Measurements from ENCODE around the gene NIT1. TPM values are rescaled to one million over a fixed set of nuclear protein-coding genes. Genes with fewer than 3 reads are reported as not detected.

NIT1 gene
- total RNA-seq, 1 experiment from 2014 or later, result 47.2 TPM

DNA sequence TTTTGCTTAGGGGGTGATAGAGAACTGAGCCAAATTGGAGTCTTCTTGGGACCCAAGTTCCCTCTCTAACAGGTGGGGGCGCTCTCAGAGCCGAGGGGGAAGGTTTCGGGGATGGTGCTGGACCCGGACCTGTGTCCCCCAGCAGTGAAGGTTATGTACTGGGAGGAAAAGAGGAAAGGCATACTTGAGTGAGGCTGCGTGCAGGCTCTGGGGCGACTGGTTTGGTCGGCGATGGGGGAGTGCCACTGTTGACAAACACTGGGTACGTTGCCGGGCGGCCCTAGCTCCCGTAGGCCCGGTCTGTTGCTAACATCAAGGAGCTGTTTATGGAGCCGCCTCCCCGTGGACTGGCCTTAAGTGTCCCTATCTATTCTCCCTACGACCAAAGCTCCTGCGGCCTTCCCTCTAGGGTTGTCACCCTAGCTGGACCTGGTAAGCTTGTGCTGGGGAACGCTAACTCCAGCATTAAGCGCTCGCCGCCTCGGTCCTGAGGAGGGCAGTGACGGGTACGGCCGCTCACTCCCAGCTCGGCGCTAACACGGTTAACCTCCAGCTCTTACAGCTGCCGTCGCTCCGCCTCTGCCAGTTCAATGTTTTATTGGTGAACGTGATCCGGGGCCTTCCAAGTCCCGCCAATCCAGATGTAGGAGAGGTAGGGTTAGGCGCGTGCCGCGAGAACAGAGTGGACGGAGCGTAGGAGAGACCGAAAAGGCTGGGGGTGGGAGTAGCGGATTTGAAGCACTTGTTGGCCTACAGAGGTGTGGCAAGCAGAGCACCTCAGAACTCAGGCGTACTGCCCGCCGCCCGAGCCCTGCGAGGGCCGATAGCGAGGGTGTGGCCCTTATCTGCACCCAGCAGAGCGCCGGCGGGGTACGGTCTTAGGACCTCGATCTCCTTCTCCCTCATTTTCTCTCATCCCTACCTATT is 48.1 kb downstream of the NIT1 start, which contains the start of gene PPOX (continued):
- TF ChIP-seq, protein P1, sequence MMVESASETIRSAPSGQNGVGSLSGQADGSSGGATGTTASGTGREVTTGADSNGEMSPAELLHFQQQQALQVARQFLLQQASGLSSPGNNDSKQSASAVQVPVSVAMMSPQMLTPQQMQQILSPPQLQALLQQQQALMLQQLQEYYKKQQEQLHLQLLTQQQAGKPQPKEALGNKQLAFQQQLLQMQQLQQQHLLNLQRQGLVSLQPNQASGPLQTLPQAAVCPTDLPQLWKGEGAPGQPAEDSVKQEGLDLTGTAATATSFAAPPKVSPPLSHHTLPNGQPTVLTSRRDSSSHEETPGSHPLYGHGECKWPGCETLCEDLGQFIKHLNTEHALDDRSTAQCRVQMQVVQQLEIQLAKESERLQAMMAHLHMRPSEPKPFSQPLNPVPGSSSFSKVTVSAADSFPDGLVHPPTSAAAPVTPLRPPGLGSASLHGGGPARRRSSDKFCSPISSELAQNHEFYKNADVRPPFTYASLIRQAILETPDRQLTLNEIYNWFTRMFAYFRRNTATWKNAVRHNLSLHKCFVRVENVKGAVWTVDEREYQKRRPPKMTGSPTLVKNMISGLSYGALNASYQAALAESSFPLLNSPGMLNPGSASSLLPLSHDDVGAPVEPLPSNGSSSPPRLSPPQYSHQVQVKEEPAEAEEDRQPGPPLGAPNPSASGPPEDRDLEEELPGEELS (CRISPR knock-in tag; IDR thresholded peaks at IDR 0.05), result no peak; the same call in none of the 2 replicates
- TF ChIP-seq, protein P2, sequence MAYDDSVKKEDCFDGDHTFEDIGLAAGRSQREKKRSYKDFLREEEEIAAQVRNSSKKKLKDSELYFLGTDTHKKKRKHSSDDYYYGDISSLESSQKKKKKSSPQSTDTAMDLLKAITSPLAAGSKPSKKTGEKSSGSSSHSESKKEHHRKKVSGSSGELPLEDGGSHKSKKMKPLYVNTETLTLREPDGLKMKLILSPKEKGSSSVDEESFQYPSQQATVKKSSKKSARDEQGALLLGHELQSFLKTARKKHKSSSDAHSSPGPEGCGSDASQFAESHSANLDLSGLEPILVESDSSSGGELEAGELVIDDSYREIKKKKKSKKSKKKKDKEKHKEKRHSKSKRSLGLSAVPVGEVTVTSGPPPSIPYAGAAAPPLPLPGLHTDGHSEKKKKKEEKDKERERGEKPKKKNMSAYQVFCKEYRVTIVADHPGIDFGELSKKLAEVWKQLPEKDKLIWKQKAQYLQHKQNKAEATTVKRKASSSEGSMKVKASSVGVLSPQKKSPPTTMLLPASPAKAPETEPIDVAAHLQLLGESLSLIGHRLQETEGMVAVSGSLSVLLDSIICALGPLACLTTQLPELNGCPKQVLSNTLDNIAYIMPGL (CRISPR knock-in tag; IDR thresholded peaks at IDR 0.05), result no peak; the same call in 1 of the 2 replicates
- no peak for TF ChIP-seq MXD4 (CRISPR knock-in tag; IDR thresholded peaks at IDR 0.05; ENCODE audit: borderline replicate concordance)
- TF ChIP-seq HMGA2 (CRISPR knock-in tag; IDR thresholded peaks at IDR 0.05), result no peak
- TF ChIP-seq, protein P3, sequence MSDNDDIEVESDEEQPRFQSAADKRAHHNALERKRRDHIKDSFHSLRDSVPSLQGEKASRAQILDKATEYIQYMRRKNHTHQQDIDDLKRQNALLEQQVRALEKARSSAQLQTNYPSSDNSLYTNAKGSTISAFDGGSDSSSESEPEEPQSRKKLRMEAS (CRISPR knock-in tag; IDR thresholded peaks at IDR 0.05), result peak; percentile 78
- no peak for TF ChIP-seq JUN (CRISPR knock-in tag; IDR thresholded peaks at IDR 0.05)
- no peak for TF ChIP-seq ZNF317 (CRISPR knock-in tag; IDR thresholded peaks at IDR 0.05; ENCODE audit: borderline replicate concordance, low read depth)
- TF ChIP-seq, protein P4, sequence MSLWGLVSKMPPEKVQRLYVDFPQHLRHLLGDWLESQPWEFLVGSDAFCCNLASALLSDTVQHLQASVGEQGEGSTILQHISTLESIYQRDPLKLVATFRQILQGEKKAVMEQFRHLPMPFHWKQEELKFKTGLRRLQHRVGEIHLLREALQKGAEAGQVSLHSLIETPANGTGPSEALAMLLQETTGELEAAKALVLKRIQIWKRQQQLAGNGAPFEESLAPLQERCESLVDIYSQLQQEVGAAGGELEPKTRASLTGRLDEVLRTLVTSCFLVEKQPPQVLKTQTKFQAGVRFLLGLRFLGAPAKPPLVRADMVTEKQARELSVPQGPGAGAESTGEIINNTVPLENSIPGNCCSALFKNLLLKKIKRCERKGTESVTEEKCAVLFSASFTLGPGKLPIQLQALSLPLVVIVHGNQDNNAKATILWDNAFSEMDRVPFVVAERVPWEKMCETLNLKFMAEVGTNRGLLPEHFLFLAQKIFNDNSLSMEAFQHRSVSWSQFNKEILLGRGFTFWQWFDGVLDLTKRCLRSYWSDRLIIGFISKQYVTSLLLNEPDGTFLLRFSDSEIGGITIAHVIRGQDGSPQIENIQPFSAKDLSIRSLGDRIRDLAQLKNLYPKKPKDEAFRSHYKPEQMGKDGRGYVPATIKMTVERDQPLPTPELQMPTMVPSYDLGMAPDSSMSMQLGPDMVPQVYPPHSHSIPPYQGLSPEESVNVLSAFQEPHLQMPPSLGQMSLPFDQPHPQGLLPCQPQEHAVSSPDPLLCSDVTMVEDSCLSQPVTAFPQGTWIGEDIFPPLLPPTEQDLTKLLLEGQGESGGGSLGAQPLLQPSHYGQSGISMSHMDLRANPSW (CRISPR knock-in tag; conservative IDR thresholded peaks at IDR 0.05; ENCODE audit: low read depth), result no peak
- TF ChIP-seq, protein P5, sequence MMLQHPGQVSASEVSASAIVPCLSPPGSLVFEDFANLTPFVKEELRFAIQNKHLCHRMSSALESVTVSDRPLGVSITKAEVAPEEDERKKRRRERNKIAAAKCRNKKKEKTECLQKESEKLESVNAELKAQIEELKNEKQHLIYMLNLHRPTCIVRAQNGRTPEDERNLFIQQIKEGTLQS (CRISPR knock-in tag; conservative IDR thresholded peaks at IDR 0.05), result no peak
- TF ChIP-seq SMAD3 (CRISPR knock-in tag; IDR thresholded peaks at IDR 0.05; ENCODE audit: borderline replicate concordance), result no peak
- no peak for TF ChIP-seq EMX1 (CRISPR knock-in tag; IDR thresholded peaks at IDR 0.05)
- TF ChIP-seq, protein P6, sequence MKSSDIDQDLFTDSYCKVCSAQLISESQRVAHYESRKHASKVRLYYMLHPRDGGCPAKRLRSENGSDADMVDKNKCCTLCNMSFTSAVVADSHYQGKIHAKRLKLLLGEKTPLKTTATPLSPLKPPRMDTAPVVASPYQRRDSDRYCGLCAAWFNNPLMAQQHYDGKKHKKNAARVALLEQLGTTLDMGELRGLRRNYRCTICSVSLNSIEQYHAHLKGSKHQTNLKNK (CRISPR knock-in tag; IDR thresholded peaks at IDR 0.05), result no peak
- TF ChIP-seq GTF2I (CRISPR knock-in tag; conservative IDR thresholded peaks at IDR 0.05), result no peak
- no peak for TF ChIP-seq TCF7 (CRISPR knock-in tag; IDR thresholded peaks at IDR 0.05; ENCODE audit: low read depth)
- TF ChIP-seq, protein P7, sequence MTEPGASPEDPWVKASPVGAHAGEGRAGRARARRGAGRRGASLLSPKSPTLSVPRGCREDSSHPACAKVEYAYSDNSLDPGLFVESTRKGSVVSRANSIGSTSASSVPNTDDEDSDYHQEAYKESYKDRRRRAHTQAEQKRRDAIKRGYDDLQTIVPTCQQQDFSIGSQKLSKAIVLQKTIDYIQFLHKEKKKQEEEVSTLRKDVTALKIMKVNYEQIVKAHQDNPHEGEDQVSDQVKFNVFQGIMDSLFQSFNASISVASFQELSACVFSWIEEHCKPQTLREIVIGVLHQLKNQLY (CRISPR knock-in tag; IDR thresholded peaks at IDR 0.05), result no peak
- TF ChIP-seq RORB (CRISPR knock-in tag; IDR thresholded peaks at IDR 0.05), result no peak
- TF ChIP-seq, protein P8, sequence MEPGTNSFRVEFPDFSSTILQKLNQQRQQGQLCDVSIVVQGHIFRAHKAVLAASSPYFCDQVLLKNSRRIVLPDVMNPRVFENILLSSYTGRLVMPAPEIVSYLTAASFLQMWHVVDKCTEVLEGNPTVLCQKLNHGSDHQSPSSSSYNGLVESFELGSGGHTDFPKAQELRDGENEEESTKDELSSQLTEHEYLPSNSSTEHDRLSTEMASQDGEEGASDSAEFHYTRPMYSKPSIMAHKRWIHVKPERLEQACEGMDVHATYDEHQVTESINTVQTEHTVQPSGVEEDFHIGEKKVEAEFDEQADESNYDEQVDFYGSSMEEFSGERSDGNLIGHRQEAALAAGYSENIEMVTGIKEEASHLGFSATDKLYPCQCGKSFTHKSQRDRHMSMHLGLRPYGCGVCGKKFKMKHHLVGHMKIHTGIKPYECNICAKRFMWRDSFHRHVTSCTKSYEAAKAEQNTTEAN (CRISPR knock-in tag; IDR thresholded peaks at IDR 0.05), result no peak; the same call in 1 of the 2 replicates
- TF ChIP-seq, protein P9, sequence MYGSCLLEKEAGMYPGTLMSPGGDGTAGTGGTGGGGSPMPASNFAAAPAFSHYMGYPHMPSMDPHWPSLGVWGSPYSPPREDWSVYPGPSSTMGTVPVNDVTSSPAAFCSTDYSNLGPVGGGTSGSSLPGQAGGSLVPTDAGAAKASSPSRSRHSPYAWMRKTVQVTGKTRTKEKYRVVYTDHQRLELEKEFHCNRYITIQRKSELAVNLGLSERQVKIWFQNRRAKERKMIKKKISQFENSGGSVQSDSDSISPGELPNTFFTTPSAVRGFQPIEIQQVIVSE (CRISPR knock-in tag; IDR thresholded peaks at IDR 0.05; ENCODE audit: borderline replicate concordance), result no peak
- no peak for TF ChIP-seq ZNF423 (CRISPR knock-in tag; IDR thresholded peaks at IDR 0.05)
- TF ChIP-seq ELF4 (CRISPR knock-in tag; IDR thresholded peaks at IDR 0.05; ENCODE audit: low read depth), result no peak
- no peak for TF ChIP-seq GRHL2 (CRISPR knock-in tag; IDR thresholded peaks at IDR 0.05; ENCODE audit: insufficient replicate concordance, severe bottlenecking)
- TF ChIP-seq, protein P10, sequence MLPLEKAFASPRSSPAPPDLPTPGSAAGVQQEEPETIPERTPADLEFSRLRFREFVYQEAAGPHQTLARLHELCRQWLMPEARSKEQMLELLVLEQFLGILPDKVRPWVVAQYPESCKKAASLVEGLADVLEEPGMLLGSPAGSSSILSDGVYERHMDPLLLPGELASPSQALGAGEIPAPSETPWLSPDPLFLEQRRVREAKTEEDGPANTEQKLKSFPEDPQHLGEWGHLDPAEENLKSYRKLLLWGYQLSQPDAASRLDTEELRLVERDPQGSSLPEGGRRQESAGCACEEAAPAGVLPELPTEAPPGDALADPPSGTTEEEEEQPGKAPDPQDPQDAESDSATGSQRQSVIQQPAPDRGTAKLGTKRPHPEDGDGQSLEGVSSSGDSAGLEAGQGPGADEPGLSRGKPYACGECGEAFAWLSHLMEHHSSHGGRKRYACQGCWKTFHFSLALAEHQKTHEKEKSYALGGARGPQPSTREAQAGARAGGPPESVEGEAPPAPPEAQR (CRISPR knock-in tag; IDR thresholded peaks at IDR 0.05), result no peak

Data from WTC11 (cell line).